Measurements from ENCODE around the gene PIPOX.

GRCh38 chr17:29045026-29045425 lies 2.1 kb downstream of the PIPOX start:
- no peak for TF ChIP-seq CTCF (IDR thresholded peaks at IDR 0.05; ENCODE audit: low read length)
- TF ChIP-seq EZH2 (IDR thresholded peaks at IDR 0.05; ENCODE audit: borderline replicate concordance, low read length): no peak
